Stomach smooth muscle (tissue), 2 donors: ENCODE data around the gene MRPS18A.
"Not testable (repeated sequence)": the region's sequence is repeated elsewhere in the genome, so short reads cannot be mapped to it uniquely, and the experiment has no call there.

Experiments
- H3K27ac ChIP-seq: one replicate; pipeline ENCODE4 v1.7.0; 2013; ENCODE audit warnings: mild to moderate bottlenecking, low read length, inconsistent platforms
- H3K27me3 ChIP-seq, 2 donors: one replicate each; pipeline ENCODE4 v1.7.0; 2013; ENCODE audit warnings: low read length in 2 of 2; ENCODE audit not compliant: insufficient read depth in 2 of 2, control insufficient read depth in 1 of 2
- H3K36me3 ChIP-seq, 2 donors: one replicate each; pipeline ENCODE4 v1.7.0; 2013; ENCODE audit warnings: low read length in 2 of 2; ENCODE audit not compliant: control insufficient read depth in 2 of 2, insufficient read depth in 2 of 2
- H3K4me1 ChIP-seq: one replicate; pipeline ENCODE4 v1.7.0; 2013; ENCODE audit warnings: low read length; ENCODE audit not compliant: control insufficient read depth, insufficient read depth
- H3K4me3 ChIP-seq, 2 donors: one replicate each; pipeline ENCODE4 v1.7.0; 2013; ENCODE audit warnings: low read length in 2 of 2
- H3K9ac ChIP-seq, 2 donors: one replicate each; pipeline ENCODE4 v1.7.0; 2013; ENCODE audit warnings: low read length in 2 of 2, mild to moderate bottlenecking in 1 of 2
- H3K9me3 ChIP-seq, 2 donors: one replicate each; pipeline ENCODE4 v1.7.0; 2013; ENCODE audit warnings: low read length in 2 of 2; ENCODE audit not compliant: control insufficient read depth in 2 of 2
- donor health status: healthy.
- donor health status: Pancreatic carcinoma.

The MRPS18A gene

DNA sequence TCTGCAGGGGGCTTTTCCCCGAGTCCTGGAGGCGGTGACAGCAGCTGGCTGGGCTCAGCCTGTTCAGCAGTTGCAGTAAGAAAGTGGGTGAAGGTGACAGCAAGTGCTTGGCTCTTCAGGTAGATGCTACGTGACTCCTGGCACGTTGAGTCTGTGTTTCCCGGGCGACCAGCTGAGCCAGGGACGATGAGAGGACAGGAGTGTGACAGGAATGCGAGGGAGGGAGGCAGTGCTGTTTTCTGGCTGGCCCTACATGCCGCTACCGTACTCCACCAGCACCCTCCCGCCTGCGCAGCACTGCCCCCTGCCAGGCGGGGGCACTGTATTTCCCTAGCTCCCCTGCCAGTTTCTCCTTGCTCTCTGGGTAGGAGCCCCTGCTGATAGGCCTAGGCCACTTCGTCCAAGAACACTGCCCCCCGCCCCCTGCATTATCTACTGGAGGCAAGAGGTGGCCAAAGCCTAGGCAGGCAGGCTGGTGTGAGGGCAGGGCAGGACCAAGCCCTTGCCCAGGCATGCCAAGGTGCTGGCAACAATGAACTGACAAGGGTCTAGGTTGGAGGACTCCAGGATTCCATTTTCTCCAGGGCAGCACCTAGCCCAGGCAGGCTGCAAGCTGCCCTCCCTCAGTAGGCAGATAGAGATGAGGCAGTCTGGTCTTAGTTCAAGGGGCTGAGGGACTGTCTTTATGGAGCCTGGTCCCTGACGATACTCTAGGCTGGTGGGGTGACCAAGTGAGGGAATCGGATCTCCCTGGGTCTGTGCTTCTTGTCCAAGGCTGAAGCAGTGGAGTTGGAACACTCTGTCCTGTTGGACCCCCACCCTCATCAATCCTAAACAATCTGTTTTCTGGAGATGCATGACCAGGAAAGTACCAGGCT, 19.2 kb downstream of the MRPS18A start:
- peak overlapping the region; percentile 78 for H3K27ac ChIP-seq
- no peaks in the 10 kb centered on the region for H3K9me3 ChIP-seq
- H3K36me3 ChIP-seq: peaks cover 11 to 12% of the 10 kb centered on the region in 2 donors
- no peaks in the 10 kb centered on the region for H3K27me3 ChIP-seq
- H3K4me1 ChIP-seq: peaks cover 60% of the 10 kb centered on the region
- peak overlapping the region; percentile 11 to 22 for H3K4me3 ChIP-seq
- H3K9ac ChIP-seq: peak overlapping the region; percentile 30 to 36

DNA sequence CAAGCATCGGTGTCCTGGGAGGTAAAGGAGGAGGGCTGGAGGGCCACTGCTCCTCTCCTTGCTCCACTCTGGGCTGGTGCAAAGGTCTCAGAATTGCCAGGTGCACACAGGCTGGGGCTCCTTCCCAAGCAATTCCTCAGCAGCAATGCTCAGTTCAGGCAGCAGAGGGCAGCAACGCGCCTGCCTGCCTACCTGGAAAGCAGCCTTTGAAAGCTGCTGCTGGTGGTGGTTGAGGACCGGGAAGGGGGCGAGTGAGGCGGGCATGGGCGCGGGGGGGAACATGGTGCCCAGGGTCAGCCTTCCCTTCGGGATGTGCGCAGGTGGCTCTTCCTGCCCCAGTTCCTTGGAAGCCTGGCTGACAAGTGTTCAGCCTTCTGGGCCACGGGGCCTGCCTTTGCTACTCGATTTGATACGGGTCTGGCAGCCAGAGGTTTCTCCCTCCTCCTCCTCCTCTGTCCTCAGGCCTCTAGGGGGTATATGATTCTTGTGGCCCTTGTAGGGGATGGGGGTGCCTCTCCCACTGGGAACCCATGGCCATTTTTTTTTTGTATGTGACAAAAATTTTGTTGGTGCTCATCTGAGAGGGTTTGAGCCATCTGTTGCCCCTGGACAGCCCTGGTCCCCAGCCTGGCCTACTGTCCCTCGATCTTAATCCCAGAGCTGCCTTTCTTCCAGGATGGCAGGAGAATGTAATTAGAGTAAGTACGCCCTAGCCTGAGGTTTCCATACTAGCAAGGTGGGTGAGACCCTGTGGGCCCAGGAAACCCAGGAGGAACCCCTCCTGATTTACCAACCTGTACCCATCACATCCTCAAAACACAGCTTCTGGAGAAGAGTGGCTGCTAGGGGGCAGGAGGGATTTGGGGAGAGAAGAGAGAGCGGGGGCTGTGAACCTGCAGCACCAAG, 20.1 kb downstream of the MRPS18A start:
- no peaks in the 10 kb centered on the region for H3K27me3 ChIP-seq
- no peak overlapping the region for H3K27ac ChIP-seq
- peaks cover 51% of the 10 kb centered on the region for H3K4me1 ChIP-seq
- peaks cover 9 to 11% of the 10 kb centered on the region in 2 donors for H3K36me3 ChIP-seq
- peak overlapping the region; percentile 36 to 47 for H3K9ac ChIP-seq
- H3K9me3 ChIP-seq: no peaks in the 10 kb centered on the region
- peak overlapping the region; percentile 23 to 66 for H3K4me3 ChIP-seq

DNA sequence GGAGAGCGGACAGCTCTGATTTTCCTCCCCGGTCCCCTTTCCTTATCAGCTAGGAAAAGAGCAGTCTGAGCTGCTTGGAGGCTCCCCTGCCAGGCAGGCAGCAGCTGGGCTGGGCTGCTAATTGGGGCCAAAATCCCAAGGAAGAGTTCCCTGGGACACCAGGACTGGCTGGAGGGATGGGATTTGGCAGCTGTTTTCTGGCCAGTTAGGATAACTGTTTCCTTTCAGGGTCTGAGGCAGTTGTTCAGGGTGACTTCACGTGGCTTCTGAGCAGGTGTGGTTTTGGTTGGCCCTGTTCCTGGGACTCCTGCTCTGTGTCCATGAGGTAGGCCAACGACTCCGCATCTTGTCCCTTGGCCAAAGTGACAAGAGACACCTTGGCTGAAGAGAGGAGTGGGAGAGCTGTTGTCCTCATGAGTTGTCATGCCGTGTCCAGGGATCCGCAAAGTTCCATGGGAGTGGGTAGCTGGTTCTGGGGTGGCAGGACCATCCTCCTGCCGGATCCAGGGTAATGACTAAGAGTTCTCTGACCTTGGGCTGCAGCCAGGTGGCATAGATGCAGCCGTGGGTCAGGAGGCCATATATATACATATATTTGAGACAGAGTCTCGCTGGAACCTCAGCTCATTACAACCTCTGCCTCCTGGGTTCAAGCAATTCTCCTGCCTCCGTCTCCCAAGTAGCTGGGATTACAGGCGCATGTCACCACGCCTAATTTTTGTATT, 21.2 kb downstream of the MRPS18A start:
- H3K4me3 ChIP-seq: no peak overlapping the region
- H3K36me3 ChIP-seq: peaks cover 5 to 8% of the 10 kb centered on the region in 2 donors
- H3K9ac ChIP-seq: no peak overlapping the region
- no peak overlapping the region for H3K27ac ChIP-seq
- no peaks in the 10 kb centered on the region for H3K27me3 ChIP-seq
- no peaks in the 10 kb centered on the region for H3K9me3 ChIP-seq
- peaks cover 40% of the 10 kb centered on the region for H3K4me1 ChIP-seq

DNA sequence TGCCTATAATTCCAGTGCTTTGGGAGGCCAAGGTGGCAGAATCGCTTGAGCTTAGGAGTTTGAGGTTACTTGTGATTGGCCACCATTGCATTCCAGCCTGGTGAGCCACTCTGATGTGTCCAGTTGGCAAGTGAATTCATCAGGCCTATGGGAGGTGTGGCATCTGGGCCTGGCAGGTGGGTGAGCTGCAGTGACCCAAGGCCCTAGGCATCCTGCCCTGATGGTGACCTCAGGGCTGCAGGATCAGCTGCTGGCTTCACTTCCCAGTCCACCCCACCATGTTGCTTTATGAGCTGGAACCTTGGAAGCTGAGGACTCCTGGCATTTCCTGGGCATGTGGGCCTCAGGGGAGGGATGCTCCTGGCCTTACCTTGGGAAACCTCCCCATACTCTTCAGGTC, 22.2 kb downstream of the MRPS18A start:
- Histone ChIP-seq H3K27me3 (no peaks in the 10 kb centered on the region), H3K4me3 (no peak overlapping the region), H3K4me1 (peaks cover 34% of the 10 kb centered on the region), H3K9ac (no peak overlapping the region), H3K27ac (no peak overlapping the region), H3K9me3 (no peaks in the 10 kb centered on the region), H3K36me3 (peaks cover 0 to under 1% of the 10 kb centered on the region in 2 donors)

DNA sequence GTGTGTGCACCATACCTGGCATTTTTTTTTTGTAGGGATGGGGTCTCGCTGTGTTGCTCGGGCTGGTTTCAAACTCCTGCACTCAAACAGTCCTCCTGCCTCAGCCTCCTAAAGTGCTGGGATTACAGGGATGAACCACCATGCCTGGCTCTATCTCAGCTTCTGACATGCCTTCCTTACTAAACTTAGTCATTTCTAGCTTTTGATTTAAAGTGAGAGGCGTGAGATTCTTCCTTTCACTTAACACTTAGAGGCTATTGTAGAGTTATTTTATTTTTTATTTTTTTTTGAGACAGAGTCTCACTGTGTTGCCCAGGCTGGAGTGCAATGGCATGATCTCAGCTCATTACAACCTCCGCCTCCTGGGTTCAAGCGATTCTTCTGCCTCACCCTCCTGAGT, 24.6 kb downstream of the MRPS18A start:
- not testable (repeated sequence) for H3K4me3 ChIP-seq, H3K9me3 ChIP-seq, H3K4me1 ChIP-seq, H3K36me3 ChIP-seq, H3K27me3 ChIP-seq, H3K27ac ChIP-seq, H3K9ac ChIP-seq

DNA sequence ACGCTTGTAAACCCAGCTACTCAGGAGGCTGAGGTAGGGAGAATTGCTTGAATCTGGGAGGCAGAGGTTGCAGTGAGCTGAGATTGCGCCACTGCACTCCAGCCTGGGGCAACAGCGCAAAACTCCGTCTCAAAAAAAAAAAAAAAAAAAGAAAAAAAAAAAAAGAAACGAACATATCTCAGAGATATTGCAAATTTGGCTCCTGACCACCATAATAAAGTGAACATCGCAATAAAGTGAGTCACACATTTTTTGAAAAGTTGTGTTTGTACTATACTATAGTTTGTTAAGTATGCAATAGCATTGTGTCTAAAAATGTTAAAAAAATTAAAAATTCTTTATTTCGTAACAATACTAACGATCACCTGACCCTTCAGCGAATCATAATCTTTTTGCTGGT, 29.4 kb downstream of the MRPS18A start:
- H3K27ac ChIP-seq: no peak overlapping the region
- no peaks in the 10 kb centered on the region for H3K4me1 ChIP-seq
- no peaks in the 10 kb centered on the region for H3K9me3 ChIP-seq
- H3K4me3 ChIP-seq: no peak overlapping the region
- H3K27me3 ChIP-seq: no peaks in the 10 kb centered on the region
- H3K9ac ChIP-seq: no peak overlapping the region
- no peaks in the 10 kb centered on the region for H3K36me3 ChIP-seq

DNA sequence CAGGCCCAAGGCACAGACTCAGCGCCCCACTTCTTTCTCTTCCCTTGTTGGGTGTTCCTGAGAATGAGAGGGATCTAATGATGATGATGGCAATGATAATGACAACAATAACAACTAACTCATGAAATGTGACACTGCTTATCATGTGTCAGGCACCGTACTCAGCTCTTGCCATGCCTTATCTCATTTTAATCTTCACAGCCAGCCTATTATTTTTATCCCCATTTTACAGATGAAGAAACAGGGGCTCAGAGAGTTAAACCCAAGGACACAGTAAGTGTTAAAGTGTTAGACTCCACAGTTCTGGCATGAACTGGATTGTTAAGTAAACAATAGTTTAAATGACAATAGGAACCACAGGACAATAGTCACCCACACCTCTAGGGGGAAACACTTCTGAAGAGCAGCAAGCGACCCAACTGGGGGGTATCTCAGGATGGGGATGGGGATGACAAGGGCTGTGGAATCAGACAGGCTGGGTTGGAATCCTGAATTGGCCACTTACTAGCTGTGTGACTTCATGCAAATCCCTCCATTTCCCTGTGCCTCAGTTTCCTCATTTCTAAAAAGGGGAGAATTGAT, 30.3 kb downstream of the MRPS18A start:
- no peak overlapping the region for H3K4me3 ChIP-seq
- no peaks in the 10 kb centered on the region for H3K36me3 ChIP-seq
- no peak overlapping the region for H3K9ac ChIP-seq
- H3K27me3 ChIP-seq: no peaks in the 10 kb centered on the region
- H3K4me1 ChIP-seq: no peaks in the 10 kb centered on the region
- H3K9me3 ChIP-seq: no peaks in the 10 kb centered on the region
- no peak overlapping the region for H3K27ac ChIP-seq

DNA sequence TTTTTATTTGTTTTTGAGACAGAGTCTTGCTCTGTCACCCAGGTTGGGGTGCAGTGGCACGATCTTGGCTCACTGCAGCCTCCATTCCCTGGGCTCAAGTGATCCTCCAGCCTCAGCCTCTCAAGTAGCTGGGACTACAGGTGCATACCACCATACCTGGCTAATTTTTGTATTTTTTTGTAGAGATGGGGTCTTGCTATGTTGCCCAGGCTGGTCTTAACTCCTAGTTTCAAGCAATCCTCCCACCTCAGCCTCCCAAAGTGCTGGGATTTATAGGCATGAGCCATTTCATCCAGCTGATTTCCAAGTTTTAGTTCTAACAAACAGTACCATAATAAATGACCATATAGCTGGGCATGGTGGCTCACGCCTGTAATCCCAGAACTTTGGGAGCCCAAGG, 34.8 kb downstream of the MRPS18A start:
- not testable (repeated sequence) for H3K27ac ChIP-seq, H3K9ac ChIP-seq, H3K27me3 ChIP-seq, H3K36me3 ChIP-seq, H3K4me1 ChIP-seq, H3K9me3 ChIP-seq, H3K4me3 ChIP-seq

DNA sequence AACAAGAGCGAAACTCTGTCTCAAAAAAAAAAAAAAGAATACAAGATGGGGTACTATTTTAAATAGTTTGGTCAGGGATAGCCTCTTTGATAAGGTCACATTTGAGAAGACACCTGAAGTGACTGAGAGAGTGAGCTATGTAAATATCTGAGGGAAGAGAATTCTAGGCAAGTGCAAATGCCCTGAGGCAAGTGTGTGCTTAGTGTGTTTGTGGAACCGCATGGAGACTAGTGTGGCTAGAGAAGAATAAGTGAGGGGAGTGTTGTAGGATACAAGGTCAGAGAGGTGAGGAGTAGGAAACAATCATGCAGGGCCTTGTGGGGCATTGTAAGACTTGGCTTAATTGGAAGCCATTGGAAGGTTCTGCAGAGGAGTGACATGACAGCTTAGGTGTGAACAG, 39.3 kb downstream of the MRPS18A start:
- Histone ChIP-seq H3K4me1 (peaks cover 7% of the 10 kb centered on the region), H3K9ac (no peak overlapping the region), H3K27me3 (no peaks in the 10 kb centered on the region), H3K36me3 (no peaks in the 10 kb centered on the region), H3K4me3 (no peak overlapping the region), H3K9me3 (no peaks in the 10 kb centered on the region), H3K27ac (no peak overlapping the region)

DNA sequence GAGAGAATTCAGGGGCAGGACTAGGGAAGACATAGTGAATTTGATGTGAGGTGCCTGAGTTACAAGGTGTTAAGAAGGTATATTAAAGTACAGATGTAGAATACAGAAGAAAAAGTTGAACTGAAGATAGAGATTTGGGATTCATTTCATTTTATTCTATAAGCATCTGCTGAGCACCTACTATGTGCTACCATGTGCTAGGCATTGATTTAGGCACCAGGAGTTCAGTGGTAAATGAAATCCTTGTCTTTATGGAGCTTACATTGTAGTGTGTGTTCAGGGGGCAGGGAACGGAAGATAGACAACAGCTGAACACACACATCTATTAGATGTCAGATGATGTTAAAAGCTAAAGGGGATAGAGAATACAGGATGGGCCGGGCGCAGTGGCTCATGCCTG, 40.0 kb downstream of the MRPS18A start:
- H3K9ac ChIP-seq: no peak overlapping the region
- no peaks in the 10 kb centered on the region for H3K36me3 ChIP-seq
- no peaks in the 10 kb centered on the region for H3K27me3 ChIP-seq
- no peak overlapping the region for H3K4me3 ChIP-seq
- H3K9me3 ChIP-seq: no peaks in the 10 kb centered on the region
- H3K4me1 ChIP-seq: peaks cover 7% of the 10 kb centered on the region
- no peak overlapping the region for H3K27ac ChIP-seq
